ENCODE results near the gene SEMA4B.
"Not testable (repeated sequence)": the region's sequence is repeated elsewhere in the genome, so short reads cannot be mapped to it uniquely, and the experiment has no call there.

The SEMA4B gene, protein sequence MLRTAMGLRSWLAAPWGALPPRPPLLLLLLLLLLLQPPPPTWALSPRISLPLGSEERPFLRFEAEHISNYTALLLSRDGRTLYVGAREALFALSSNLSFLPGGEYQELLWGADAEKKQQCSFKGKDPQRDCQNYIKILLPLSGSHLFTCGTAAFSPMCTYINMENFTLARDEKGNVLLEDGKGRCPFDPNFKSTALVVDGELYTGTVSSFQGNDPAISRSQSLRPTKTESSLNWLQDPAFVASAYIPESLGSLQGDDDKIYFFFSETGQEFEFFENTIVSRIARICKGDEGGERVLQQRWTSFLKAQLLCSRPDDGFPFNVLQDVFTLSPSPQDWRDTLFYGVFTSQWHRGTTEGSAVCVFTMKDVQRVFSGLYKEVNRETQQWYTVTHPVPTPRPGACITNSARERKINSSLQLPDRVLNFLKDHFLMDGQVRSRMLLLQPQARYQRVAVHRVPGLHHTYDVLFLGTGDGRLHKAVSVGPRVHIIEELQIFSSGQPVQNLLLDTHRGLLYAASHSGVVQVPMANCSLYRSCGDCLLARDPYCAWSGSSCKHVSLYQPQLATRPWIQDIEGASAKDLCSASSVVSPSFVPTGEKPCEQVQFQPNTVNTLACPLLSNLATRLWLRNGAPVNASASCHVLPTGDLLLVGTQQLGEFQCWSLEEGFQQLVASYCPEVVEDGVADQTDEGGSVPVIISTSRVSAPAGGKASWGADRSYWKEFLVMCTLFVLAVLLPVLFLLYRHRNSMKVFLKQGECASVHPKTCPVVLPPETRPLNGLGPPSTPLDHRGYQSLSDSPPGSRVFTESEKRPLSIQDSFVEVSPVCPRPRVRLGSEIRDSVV

DNA sequence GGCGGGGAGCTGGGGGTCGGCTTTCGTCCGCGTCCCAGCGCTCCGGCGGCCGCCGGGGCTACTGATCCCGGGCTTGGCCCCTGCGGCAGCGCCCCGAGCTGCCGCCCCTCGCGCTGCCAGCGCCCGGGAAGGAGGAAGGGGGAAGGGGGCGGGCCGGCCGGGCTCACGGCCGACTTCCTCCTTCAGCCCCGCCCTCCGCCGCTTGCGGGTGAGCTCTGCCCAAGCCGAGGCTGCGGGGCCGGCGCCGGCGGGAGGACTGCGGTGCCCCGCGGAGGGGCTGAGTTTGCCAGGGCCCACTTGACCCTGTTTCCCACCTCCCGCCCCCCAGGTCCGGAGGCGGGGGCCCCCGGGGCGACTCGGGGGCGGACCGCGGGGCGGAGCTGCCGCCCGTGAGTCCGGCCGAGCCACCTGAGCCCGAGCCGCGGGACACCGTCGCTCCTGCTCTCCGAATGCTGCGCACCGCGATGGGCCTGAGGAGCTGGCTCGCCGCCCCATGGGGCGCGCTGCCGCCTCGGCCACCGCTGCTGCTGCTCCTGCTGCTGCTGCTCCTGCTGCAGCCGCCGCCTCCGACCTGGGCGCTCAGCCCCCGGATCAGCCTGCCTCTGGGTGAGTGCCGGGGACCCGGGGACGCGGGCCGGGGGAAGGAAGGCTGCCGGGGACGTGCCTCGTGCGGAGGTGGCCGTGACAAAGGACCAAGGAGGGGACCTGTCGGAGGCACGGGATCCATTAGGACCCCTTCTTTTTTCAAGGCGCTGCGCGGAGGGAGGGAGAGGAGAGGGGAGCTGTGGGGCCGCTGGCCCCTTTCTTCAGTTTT lies at the start of gene SEMA4B:
Gene SEMA4B (plus strand): TSS at position 201 of the 814 bp plus-strand sequence. CDS start 249 bp downstream, at position 450.
- DNase-seq (ENCODE audit: low read depth in 1 of 2, low spot score in 1 of 2) = peak; percentile 72 to 88
- TF ChIP-seq JUND (IDR thresholded peaks at IDR 0.05; ENCODE audit: low read depth) = no peak
- in situ Hi-C loops (cut with HindIII; ENCODE audit: low pct_unique_long_range_greater_than_20kb, low sequenced_read_pairs) = no loop called here

DNA sequence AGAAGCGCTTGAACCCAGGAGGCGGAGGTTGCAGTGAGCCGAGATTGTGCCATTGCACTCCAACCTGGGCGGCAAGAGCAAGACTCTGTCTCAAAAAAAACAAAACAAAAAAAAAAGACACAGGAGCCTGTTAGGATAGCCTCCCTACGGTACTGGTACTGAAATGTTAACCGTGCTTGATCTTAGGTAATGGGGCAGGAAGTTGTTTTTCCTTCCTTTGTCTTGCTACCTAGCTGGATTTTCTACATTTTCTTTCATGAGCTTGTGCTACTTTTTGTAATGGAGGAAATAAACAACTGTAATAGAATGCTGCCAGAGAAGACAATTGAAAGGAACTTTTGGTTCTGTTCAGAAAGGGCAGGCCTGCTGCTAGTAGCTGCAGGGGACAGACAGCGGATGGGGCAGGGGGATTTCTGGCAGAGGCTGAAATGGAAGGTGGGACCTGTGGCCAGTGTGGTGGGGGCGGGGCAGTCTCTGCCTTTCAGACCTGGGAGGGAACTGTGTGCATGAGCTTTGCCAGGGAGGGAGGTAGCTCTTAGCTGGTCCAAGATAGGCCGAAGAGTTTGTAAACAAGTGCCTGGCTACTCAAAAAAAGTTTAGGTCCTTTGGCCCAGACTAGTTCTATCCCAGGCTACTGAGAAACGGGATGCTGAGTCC lies 49.0 kb upstream of the SEMA4B start:
- DNase-seq (ENCODE audit: low read depth in 1 of 2, low spot score in 1 of 2) = no peak
- in situ Hi-C loops (cut with HindIII; ENCODE audit: low pct_unique_long_range_greater_than_20kb, low sequenced_read_pairs) = no loop called here
- no peak for TF ChIP-seq JUND (IDR thresholded peaks at IDR 0.05; ENCODE audit: low read depth)

DNA sequence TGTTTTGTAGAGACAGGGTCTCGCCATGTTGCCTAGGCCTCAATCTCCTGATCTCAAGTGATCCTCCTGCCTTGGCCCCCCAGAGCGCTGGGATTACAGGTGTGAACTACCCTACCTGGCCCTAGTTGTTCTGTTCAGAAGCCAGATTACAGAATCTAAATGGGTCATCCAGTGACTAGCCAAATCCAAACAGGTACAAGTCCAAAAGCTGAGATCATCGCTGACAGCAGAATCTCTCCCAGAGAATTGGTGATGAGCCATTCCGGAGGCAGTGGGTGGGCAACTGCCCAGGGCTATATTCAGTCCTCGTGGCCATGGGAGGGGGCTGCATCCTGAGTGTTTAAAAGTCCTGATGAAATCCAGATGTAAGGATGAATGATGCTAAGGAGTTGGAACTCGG lies 47.5 kb upstream of the SEMA4B start:
- no peak for DNase-seq (ENCODE audit: low read depth in 1 of 2, low spot score in 1 of 2)
- in situ Hi-C loops (cut with HindIII; ENCODE audit: low pct_unique_long_range_greater_than_20kb, low sequenced_read_pairs) = no loop called here
- TF ChIP-seq JUND (IDR thresholded peaks at IDR 0.05; ENCODE audit: low read depth) = no peak

DNA sequence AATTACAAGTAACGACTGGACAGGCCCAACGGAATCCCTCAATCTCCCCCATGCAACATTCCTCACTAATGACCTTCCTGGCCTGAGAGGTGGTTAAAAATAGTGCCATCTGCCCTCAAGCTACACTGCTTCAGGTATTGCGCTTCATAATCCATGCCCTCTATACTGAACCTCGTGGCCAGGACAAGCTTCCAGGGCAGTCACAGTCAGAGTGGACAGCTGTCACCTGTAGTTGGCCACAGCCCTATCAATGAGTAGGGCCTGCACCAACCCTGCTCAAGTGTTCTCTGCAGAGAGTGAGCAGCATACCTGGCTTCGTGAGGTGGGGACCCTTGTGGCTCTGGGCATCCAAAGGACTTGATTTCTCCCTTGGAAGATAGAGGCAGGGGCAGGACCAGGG lies 46.9 kb upstream of the SEMA4B start:
- DNase-seq (ENCODE audit: low read depth in 1 of 2, low spot score in 1 of 2) = no peak
- TF ChIP-seq JUND (IDR thresholded peaks at IDR 0.05; ENCODE audit: low read depth) = no peak
- in situ Hi-C loops (cut with HindIII; ENCODE audit: low pct_unique_long_range_greater_than_20kb, low sequenced_read_pairs) = no loop called here

DNA sequence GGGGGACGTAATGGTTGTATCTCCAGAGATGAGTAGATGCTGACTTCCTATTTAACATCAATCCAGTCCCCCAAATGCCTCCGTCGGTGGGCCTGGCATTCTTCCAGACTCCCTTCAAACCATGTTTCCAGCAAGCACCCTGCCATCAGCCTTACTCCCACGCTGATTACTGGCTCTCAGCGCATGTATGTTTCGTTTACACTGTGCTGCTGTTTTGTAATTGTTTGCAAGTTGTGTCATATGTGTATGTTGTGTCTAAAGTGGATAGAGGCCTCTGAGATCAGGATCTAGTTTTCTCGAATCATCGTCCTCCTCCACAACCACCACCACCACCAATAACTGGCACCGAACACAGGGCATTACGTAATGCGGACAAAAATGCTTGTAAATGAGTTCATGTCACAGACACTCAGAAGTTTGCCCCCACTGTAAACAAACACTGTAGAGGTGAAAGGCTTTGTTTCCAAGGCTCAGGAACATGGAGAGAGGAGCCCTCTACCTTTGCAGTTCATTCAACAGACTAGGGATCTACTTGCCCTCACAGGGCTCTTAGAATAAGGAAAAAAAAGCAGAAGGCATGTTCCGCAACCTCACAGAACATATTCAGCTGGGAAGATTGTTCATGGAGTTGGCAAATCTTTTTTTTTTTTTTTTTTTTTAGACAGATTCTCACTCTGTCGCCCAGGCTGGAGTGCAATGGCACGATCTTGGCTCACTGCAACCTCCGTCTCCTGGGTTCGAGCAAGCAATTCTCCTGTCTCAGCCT lies 46.1 kb upstream of the SEMA4B start:
- peak; percentile 35 to 93 for DNase-seq (ENCODE audit: low read depth in 1 of 2, low spot score in 1 of 2)
- peak; percentile 86 for TF ChIP-seq JUND (IDR thresholded peaks at IDR 0.05; ENCODE audit: low read depth)
- in situ Hi-C loops (cut with HindIII; ENCODE audit: low pct_unique_long_range_greater_than_20kb, low sequenced_read_pairs) = no loop called here

DNA sequence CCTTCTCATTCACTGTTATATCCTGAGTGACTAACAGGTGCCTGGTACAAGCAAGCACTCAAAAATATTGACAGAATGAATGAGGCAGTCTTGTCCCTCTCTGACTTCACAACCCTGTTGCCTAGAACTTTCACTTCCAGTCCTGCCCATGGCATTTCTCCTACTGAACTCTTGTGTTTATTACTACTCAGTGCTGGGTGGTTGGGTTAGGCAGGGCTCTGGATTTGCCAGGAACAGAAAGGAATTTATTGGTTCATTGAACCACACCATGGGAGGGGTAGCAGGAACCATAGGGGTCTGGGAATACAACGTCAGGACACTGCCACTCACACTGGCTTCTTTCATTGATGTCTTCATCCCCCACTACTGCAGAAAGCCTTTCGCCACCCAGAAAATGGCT lies 41.9 kb upstream of the SEMA4B start:
- in situ Hi-C loops (cut with HindIII; ENCODE audit: low pct_unique_long_range_greater_than_20kb, low sequenced_read_pairs) = no loop called here
- TF ChIP-seq JUND (IDR thresholded peaks at IDR 0.05; ENCODE audit: low read depth) = no peak
- DNase-seq (ENCODE audit: low read depth in 1 of 2, low spot score in 1 of 2) = no peak

DNA sequence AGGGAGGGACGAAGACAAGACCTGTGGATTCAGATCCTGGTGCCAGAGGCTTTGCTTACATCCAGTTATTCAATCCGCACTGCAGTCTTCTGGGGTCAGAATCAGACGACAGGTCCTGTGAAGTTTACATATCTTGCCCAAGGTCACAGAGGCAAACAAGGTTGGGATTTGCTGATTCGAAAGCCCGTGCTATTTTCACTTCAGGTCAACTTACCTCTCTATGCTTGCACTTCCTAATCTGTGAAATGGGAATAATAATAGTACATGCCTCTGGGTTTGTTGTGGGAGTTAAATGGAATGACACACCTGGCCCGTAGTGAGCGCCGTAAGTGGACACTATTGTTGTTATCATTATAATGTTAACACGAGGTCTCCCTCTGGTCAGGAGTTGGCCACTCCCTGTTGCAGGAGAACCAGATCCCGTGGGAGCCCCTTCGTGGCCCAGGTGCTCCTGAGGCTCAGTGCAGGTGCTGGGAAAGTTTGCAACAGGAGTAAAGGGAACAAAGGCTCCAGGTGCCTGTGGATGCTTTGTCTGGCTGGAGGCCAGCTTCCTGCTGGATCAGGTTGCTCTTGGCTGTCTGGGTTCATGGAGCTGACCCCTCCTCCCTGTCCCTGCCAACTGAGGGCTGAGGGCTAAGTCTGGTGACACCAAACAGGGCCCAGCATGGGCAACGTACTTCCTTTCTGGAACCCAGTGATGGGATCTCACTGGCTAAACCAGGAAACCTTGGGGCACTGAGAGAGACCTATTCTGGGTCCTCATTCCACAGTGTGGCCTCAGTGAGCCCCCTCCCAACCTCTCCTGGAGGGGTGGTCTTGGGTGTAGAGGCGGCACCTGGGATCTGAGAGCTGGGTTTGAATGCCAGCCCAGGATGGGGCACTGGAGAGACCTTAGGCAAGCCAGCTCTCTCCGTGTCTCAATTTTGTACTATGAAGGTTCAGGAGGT lies 40.1 kb upstream of the SEMA4B start:
- in situ Hi-C loops (cut with HindIII; ENCODE audit: low pct_unique_long_range_greater_than_20kb, low sequenced_read_pairs) = no loop called here
- DNase-seq (ENCODE audit: low read depth in 1 of 2, low spot score in 1 of 2) = peak in 1 of 2 experiments; percentile 94

DNA sequence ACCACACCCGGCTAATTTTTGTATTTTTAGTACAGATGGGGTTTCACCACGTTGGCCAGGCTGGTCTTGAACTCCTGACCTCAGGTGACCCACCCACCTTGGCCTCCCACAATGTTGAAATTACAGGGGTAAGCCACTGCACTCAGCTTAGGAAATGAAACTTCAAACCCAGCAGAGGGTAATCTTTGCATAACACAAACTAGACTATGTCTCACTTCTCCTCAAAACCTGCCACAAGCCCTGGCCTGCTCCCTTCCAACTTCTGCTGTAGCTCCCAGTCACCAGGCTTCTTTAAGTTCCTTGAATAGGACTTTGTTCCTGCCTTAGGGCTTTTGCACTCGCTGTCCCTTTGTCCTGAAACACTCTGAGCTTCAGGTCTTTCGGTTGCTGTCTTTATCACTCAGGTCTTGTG lies 39.2 kb upstream of the SEMA4B start:
- in situ Hi-C loops (cut with HindIII; ENCODE audit: low pct_unique_long_range_greater_than_20kb, low sequenced_read_pairs) = no loop called here
- no peak for TF ChIP-seq JUND (IDR thresholded peaks at IDR 0.05; ENCODE audit: low read depth)
- DNase-seq (ENCODE audit: low read depth in 1 of 2, low spot score in 1 of 2) = peak in 1 of 2 experiments; percentile 50

More for the DNA sequence above, 40.1 kb upstream of the SEMA4B start:
- no peak for TF ChIP-seq JUND (IDR thresholded peaks at IDR 0.05; ENCODE audit: low read depth)

DNA sequence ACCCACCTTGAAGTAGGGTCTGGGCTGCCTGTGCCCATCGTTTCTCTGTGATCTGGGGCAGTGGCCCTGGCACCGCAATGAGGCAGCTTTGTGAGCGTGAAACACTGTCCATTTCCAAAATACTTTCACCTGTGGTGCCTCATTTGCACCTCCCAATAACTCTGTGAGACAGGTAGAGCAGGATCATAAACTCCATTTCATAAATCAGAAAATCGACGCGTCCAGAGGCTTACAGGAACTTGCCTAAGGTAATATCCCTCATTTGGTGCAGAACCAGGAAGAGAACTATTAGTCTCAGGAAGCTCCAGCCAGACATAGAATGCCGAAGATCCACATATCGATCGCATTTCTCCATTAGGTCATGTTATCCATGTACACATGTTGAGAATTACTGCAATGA lies 38.2 kb upstream of the SEMA4B start:
- TF ChIP-seq JUND (IDR thresholded peaks at IDR 0.05; ENCODE audit: low read depth) = no peak; the same call in 1 of the 2 replicates
- peak in 1 of 2 experiments; percentile 78 for DNase-seq (ENCODE audit: low read depth in 1 of 2, low spot score in 1 of 2)
- in situ Hi-C loops (cut with HindIII; ENCODE audit: low pct_unique_long_range_greater_than_20kb, low sequenced_read_pairs) = no loop called here

DNA sequence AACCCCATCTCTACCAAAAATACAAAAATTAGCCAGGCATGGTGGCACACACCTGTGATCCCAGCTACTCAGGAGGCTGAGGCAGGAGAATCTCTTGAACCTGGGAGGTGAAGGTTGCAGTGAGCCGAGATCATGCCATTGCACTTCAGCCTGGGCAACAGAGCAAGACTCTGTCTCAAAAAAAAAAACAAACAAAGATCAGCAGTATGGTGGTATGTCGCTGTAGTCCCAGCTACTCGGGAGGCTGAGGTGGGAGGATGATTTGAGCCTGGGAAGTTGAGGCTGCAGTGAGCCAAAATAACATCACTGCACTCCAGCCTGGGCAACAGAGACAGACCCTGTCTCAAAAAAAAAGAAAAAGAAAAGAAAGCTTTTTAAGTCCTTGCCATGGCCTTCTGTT lies 36.9 kb upstream of the SEMA4B start:
- in situ Hi-C loops (cut with HindIII; ENCODE audit: low pct_unique_long_range_greater_than_20kb, low sequenced_read_pairs) = not testable (repeated sequence)

More for the DNA sequence above, 36.9 kb upstream of the SEMA4B start:
- DNase-seq (ENCODE audit: low read depth in 1 of 2, low spot score in 1 of 2) = not testable (repeated sequence)

All from T47D (cell line).